Measurements from ENCODE around the gene CRTC2.

Gene CRTC2

DNA sequence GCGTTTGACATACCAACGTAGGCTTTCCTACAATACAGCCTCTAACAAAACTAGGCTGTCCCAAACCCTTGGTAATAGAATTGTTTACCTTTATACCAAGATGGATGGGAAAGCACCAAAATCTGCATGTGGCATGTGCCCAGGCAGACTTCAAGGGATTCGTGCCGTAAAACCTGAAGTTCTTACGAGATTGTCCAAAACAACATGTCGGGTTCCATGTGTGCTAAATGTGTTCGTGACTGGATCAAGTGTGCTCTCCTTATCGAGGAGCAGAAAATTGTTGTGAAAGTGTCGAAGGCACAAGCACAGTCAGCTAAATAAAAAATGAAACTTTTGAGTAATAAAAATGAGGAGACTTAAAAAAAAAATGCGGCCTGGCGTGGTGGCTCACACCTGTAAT is 37.2 kb upstream of the CRTC2 start:
- no peak for ATAC-seq
- TF ChIP-seq TOX (CRISPR knock-in tag; IDR thresholded peaks at IDR 0.05; ENCODE audit: borderline replicate concordance) (no peak), ESRRG (CRISPR knock-in tag; IDR thresholded peaks at IDR 0.05) (no peak), ZFP3 (CRISPR knock-in tag; IDR thresholded peaks at IDR 0.05) (no peak), TCF4 (CRISPR knock-in tag; IDR thresholded peaks at IDR 0.05; ENCODE audit: borderline replicate concordance) (no peak), ZNF70 (CRISPR knock-in tag; IDR thresholded peaks at IDR 0.05) (no peak), ZNF8 (CRISPR knock-in tag; IDR thresholded peaks at IDR 0.05) (no peak), CSDC2 (CRISPR knock-in tag; IDR thresholded peaks at IDR 0.05) (no peak), PPARA (CRISPR knock-in tag; IDR thresholded peaks at IDR 0.05; ENCODE audit: borderline replicate concordance) (no peak), ZNF565 (CRISPR knock-in tag; conservative IDR thresholded peaks at IDR 0.05; ENCODE audit: low read depth) (no peak), GLIS3 (CRISPR knock-in tag; IDR thresholded peaks at IDR 0.05) (no peak), BACH2 (CRISPR knock-in tag; IDR thresholded peaks at IDR 0.05; ENCODE audit: borderline replicate concordance) (no peak), RARB (CRISPR knock-in tag; IDR thresholded peaks at IDR 0.05) (no peak), SNAI2 (CRISPR knock-in tag; IDR thresholded peaks at IDR 0.05) (no peak), ZC3H10 (CRISPR knock-in tag; IDR thresholded peaks at IDR 0.05) (no peak), OSR1 (CRISPR knock-in tag; IDR thresholded peaks at IDR 0.05) (no peak)
- TF ChIP-seq, protein P1, sequence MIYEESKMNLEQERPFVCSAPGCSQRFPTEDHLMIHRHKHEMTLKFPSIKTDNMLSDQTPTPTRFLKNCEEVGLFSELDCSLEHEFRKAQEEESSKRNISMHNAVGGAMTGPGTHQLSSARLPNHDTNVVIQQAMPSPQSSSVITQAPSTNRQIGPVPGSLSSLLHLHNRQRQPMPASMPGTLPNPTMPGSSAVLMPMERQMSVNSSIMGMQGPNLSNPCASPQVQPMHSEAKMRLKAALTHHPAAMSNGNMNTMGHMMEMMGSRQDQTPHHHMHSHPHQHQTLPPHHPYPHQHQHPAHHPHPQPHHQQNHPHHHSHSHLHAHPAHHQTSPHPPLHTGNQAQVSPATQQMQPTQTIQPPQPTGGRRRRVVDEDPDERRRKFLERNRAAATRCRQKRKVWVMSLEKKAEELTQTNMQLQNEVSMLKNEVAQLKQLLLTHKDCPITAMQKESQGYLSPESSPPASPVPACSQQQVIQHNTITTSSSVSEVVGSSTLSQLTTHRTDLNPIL (CRISPR knock-in tag; IDR thresholded peaks at IDR 0.05; ENCODE audit: low read depth): no peak
- TF ChIP-seq, protein P2, sequence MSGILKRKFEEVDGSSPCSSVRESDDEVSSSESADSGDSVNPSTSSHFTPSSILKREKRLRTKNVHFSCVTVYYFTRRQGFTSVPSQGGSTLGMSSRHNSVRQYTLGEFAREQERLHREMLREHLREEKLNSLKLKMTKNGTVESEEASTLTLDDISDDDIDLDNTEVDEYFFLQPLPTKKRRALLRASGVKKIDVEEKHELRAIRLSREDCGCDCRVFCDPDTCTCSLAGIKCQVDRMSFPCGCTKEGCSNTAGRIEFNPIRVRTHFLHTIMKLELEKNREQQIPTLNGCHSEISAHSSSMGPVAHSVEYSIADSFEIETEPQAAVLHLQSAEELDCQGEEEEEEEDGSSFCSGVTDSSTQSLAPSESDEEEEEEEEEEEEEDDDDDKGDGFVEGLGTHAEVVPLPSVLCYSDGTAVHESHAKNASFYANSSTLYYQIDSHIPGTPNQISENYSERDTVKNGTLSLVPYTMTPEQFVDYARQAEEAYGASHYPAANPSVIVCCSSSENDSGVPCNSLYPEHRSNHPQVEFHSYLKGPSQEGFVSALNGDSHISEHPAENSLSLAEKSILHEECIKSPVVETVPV (CRISPR knock-in tag; IDR thresholded peaks at IDR 0.05): no peak
- TF ChIP-seq, protein P3, sequence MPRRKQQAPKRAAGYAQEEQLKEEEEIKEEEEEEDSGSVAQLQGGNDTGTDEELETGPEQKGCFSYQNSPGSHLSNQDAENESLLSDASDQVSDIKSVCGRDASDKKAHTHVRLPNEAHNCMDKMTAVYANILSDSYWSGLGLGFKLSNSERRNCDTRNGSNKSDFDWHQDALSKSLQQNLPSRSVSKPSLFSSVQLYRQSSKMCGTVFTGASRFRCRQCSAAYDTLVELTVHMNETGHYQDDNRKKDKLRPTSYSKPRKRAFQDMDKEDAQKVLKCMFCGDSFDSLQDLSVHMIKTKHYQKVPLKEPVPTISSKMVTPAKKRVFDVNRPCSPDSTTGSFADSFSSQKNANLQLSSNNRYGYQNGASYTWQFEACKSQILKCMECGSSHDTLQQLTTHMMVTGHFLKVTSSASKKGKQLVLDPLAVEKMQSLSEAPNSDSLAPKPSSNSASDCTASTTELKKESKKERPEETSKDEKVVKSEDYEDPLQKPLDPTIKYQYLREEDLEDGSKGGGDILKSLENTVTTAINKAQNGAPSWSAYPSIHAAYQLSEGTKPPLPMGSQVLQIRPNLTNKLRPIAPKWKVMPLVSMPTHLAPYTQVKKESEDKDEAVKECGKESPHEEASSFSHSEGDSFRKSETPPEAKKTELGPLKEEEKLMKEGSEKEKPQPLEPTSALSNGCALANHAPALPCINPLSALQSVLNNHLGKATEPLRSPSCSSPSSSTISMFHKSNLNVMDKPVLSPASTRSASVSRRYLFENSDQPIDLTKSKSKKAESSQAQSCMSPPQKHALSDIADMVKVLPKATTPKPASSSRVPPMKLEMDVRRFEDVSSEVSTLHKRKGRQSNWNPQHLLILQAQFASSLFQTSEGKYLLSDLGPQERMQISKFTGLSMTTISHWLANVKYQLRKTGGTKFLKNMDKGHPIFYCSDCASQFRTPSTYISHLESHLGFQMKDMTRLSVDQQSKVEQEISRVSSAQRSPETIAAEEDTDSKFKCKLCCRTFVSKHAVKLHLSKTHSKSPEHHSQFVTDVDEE (CRISPR knock-in tag; IDR thresholded peaks at IDR 0.05): no peak
- TF ChIP-seq, protein P4, sequence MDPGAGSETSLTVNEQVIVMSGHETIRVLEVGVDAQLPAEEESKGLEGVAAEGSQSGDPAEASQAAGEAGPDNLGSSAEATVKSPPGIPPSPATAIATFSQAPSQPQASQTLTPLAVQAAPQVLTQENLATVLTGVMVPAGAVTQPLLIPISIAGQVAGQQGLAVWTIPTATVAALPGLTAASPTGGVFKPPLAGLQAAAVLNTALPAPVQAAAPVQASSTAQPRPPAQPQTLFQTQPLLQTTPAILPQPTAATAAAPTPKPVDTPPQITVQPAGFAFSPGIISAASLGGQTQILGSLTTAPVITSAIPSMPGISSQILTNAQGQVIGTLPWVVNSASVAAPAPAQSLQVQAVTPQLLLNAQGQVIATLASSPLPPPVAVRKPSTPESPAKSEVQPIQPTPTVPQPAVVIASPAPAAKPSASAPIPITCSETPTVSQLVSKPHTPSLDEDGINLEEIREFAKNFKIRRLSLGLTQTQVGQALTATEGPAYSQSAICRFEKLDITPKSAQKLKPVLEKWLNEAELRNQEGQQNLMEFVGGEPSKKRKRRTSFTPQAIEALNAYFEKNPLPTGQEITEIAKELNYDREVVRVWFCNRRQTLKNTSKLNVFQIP (CRISPR knock-in tag; IDR thresholded peaks at IDR 0.05; ENCODE audit: borderline replicate concordance, low read depth): no peak

DNA sequence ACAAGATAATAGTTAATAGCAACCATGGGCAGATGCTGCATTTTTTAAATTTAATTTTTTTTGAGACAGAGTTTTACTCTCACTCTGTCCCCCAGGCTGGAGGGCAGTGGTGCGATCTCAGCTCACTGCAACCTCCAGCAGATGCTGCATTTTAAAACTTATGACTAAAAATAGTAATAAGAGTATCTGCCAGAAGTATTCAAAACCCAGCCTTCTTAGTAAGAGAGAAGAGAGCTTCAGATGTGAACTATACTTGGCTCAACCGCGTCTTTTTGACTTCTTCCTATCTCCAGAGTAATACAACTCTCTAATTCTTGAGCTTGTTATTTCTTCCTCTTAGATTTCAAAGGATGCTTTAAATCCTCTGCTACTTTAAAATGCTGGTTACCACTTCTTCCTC is 36.8 kb upstream of the CRTC2 start:
- TF ChIP-seq, protein P2 (CRISPR knock-in tag; IDR thresholded peaks at IDR 0.05): no peak
- TF ChIP-seq ZNF70 (CRISPR knock-in tag; IDR thresholded peaks at IDR 0.05): no peak
- TF ChIP-seq CSDC2 (CRISPR knock-in tag; IDR thresholded peaks at IDR 0.05): no peak
- TF ChIP-seq ZC3H10 (CRISPR knock-in tag; IDR thresholded peaks at IDR 0.05): no peak
- TF ChIP-seq, protein P1 (CRISPR knock-in tag; IDR thresholded peaks at IDR 0.05; ENCODE audit: low read depth): no peak
- TF ChIP-seq ZNF8 (CRISPR knock-in tag; IDR thresholded peaks at IDR 0.05): no peak
- TF ChIP-seq ZFP30 (CRISPR knock-in tag; IDR thresholded peaks at IDR 0.05): no peak
- TF ChIP-seq OSR1 (CRISPR knock-in tag; IDR thresholded peaks at IDR 0.05): no peak
- TF ChIP-seq ARNTL (CRISPR knock-in tag; IDR thresholded peaks at IDR 0.05; ENCODE audit: borderline replicate concordance, low read depth): no peak
- TF ChIP-seq BACH2 (CRISPR knock-in tag; IDR thresholded peaks at IDR 0.05; ENCODE audit: borderline replicate concordance): no peak
- TF ChIP-seq RARB (CRISPR knock-in tag; IDR thresholded peaks at IDR 0.05): no peak
- no peak for TF ChIP-seq GLIS3 (CRISPR knock-in tag; IDR thresholded peaks at IDR 0.05)
- TF ChIP-seq, protein P4 (CRISPR knock-in tag; IDR thresholded peaks at IDR 0.05; ENCODE audit: borderline replicate concordance, low read depth): no peak
- no peak for TF ChIP-seq ZFP3 (CRISPR knock-in tag; IDR thresholded peaks at IDR 0.05)
- ATAC-seq: no peak
